ENCODE results near the gene FGF12.

FGF12 gene

DNA sequence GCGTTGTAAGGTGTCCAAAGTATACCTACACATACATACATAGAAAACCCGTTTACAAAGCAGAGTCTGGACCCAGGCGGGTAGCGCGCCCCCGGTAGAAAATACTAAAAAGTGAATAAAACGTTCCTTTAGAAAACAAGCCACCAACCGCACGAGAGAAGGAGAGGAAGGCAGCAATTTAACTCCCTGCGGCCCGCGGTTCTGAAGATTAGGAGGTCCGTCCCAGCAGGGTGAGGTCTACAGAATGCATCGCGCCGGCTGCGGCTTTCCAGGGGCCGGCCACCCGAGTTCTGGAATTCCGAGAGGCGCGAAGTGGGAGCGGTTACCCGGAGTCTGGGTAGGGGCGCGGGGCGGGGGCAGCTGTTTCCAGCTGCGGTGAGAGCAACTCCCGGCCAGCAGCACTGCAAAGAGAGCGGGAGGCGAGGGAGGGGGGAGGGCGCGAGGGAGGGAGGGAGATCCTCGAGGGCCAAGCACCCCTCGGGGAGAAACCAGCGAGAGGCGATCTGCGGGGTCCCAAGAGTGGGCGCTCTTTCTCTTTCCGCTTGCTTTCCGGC lies 318.6 kb downstream of the FGF12 start:
- DNase-seq, result no peak

DNA sequence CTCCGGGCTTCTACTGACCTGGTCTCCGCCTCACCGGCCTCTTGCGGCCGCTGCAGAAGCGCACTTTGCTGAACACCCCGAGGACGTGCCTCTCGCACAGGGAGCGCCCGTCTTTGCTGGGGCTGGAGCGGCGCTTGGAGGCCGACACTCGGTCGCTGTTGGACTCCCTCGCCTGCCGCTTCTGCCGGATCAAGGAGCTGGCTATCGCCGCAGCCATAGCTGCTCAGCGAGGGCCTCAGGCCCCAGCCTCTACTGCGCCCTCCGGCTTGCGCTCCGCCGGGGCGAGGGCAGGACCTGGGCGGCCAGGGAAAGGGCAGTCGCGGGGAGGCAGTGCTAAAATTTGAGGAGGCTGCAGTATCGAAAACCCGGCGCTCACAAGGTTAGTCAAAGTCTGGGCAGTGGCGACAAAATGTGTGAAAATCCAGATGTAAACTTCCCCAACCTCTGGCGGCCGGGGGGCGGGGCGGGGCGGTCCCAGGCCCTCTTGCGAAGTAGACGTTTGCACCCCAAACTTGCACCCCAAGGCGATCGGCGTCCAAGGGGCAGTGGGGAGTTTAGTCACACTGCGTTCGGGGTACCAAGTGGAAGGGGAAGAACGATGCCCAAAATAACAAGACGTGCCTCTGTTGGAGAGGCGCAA lies 319.2 kb downstream of the FGF12 start:
- DNase-seq, result no peak

DNA sequence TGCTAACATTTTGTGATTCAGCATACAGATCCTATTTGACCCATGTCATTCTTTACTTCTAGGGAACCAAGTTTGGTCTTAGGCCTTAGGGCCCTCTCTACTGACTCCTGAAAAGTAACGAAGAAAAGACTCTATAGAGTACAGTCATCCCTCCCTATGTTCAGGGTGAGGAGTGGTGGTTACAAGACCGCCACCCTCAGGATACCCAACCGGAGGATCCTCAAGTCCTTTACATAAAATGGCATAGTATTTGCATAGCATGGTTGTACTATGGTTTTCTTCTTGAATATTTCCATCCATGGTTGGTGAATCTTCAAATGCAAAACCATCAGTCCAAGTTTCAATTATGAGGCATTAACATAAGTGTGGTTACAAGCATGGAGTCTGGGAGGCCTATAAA lies 327.6 kb downstream of the FGF12 start:
- no peak for DNase-seq

DNA sequence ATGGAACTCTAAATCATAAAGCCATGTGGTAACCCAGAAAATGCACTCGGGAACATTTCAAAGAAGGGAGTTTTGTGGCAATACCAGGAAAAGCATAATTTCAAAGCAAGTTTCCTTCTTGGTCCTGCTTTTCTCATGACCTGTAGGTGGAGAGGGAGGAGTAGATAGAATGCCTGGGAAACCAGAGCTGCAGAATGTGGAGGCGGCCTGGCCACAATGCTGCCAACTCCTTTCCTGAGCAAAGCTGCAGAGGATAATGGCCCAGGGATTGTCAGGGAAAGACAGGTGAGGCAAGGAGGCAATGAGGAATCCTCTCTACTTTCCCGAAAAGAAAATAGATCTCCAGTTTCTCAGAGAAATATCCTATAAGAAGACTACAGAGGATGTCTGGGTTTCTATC lies 330.3 kb downstream of the FGF12 start:
- no peak for DNase-seq

DNA sequence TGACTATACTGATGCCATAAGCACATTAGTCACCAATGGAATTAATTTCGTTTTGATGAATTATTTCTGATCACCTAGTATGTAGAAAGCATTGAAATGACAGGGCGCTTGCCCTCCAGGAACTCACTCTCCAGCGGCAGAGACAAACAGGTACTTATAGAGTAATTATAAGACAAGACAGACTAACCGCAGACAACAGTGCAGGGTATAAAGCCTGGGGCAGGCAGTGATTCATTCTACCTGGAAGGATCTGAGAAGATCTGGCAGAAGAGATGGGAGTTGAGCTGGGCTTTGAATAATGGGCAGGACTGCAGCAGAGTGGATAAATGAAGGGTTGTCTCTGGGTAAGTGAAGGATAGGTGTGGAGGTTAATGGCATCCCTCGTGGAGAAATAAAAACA lies 331.8 kb downstream of the FGF12 start:
- DNase-seq, result no peak

DNA sequence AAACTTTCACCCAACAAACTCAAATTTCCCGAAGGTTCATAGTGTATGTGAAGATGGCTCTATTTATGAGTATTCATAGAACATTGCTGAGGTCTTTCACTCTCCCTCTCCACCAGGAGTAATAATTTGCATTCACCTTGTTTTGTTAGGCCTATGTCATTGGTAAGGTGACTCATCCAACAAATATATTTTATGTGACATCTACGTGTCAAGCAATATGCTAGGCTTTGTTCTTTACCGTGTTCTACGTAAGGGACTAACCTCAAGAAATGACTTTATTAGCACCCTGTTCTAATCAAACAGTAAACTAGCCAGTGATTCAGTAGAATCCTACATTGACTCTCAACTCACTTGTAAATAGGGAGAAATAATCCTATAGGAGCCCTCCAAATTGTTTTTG lies 334.4 kb downstream of the FGF12 start:
- DNase-seq, result no peak

DNA sequence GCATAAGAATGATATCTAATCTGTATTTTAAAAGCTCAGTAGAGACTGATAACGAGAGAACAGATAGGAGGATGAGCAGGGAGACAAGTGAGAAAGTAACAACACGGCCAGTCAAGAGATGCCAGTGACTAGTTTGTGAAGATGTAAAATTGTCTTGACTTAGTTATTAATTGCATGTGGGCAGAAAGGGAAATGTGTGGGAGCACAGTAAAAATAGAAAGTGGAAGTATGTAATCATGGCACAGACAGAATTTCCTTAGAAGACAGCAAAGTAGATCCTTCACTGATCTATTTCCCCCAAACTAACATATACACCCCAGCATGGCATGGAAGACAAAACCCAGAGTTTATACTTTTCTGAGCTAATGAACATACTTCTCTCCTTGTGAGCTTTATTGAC lies 344.5 kb downstream of the FGF12 start:
- DNase-seq, result no peak

DNA sequence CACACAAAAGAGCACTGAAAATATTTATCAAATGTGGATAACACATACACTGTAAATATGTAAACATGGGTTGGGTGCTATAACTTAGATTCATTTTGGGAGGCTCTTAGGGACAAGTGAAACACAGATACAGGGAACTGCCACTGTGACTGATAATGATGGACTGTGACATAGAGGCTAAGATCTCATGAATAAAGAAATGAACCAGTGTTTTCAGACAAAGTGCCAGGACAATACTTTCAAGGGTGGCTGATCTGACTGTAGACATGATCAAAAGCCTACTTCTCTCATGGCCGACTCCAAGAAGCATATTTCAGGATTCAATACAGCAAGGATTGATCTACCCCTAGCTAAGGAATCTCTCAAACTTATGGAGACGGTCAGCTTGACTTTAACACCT lies 353.8 kb downstream of the FGF12 start:
- no peak for DNase-seq

DNA sequence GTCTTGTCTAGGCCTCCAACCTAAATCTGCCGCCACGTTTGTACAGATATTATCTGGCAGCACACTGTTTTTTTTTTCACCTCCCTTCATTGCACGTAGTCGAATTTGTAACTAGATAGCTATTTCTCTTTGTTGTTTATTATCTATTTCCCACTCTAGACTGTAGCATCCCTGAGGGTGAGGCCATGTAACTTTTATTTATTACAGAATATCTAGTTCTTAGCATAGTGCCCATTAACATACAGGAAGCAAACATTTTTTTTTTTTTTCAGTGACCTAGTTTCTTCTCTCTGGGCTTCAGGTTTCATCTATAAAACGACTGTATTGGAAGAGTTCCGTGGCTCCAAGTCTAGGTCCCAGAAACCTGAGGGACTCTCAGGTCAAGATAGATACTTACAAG lies 354.3 kb downstream of the FGF12 start:
- no peak for DNase-seq

DNA sequence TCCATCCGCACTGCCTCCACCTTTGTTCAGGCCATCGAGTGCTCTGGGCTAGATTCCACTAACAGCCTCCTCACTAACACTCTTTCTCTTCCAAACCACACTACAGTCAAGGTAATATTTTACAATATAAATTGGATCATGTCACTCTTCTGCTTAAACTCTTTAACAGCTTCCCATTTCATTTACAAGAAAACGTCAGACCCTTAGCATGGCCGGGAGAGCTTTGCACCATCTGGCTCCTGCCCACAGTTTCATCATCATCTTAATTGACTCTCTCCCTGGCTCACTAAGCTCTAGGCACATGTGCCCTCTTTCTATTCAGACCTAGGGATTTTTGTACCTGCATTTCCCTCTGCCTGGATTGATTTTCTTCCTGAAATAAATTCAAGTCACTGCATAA lies 354.7 kb downstream of the FGF12 start:
- DNase-seq, result no peak

DNA sequence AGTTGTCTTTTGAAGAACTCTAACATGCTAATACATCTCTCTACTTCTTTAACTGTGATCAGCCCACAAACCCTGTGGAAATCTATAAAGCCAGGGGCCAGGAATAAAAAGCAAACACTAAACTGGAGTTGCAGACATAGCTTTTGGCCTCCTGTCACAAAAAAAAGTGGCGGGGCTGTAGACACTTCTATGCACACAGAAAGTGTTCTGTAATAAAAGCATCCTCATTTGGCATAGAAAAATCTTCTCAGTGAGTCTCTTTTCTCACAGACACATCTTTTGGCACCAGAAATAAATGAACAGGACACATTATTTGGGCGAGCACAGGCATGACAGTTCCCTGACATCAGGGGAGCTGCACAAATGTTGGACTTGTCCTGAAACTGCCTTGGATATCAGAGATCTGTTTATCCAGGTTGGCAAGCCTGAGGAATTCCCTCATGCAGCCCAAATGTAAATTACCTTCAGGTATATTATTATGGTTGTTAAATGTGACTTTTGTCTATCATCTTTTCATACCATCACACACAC lies 355.4 kb downstream of the FGF12 start:
- DNase-seq, result no peak

DNA sequence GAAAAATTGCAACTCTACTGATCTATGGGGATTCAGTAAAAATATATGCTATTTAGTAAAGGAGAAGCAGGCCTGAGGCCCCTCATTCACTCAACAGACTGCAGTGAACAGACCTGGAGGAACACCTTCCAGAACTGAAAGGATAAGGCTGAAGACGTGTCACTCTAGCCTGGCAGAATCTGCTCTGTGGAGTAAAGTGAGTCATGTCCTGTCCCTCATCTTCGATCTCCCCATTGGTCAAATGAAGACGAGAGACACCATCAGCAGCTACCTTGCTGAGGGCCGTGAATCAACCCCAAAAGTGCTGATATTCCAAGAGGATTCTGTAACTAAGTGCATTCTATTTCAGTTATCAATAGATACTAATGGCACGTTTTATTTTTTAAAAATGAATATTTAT lies 359.7 kb downstream of the FGF12 start:
- no peak for DNase-seq

DNA sequence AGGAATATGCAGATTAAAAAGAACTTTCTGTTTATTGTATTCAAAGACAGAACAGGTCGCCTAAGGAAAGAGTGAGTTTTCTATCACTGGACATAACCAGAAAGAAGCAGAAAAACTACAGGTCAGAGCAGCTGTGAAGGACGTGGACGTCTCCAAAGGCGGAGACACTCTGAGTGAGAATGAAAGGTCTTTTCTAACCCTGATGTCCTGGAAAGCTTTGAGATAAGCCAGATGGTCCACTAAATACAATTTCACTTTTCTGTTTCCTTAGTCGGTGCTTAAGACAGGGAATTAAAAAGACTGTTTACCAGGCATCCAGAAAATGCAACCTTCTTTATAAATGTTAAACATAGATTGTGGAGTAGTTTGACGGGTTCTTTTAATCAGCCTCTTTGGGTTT lies 360.4 kb downstream of the FGF12 start:
- DNase-seq, result no peak

DNA sequence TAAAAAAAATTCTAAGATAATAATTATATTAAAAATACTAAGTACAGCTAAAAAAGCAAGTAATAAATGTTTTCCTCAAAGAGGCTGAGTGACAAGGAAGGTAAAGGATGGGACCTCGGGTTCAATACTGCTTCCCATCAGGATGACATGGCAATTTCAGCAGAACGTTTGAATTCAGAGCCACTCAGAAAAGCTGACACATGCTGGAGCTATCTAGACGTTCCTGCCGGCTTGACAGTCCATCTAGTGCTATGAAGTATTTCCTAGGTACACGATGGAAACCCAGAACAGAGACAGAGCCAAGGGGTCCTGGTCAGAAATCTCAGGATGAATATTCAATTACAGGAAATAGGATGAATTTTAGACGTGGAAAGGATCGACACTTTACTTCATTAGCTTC lies 361.8 kb downstream of the FGF12 start:
- DNase-seq, result no peak

DNA sequence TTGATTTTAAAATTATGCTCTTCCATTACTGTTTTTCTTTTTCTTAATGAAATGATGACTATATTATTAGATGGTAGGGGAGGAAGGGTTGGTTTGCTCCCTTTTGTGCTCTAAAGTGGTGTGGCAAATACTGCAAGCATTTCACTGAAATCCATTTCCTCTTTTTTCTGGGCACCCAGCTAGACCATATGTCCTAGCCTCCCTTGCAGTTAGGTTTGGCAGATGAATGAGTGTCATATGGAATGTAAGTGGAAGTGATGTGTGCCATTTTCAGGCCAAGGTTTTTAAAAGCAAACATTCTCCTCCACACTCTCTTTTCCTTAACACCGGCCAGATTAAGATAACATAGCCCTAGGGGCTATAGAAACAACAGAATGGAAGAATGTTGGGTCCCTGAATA lies 363.0 kb downstream of the FGF12 start:
- no peak for DNase-seq

DNA sequence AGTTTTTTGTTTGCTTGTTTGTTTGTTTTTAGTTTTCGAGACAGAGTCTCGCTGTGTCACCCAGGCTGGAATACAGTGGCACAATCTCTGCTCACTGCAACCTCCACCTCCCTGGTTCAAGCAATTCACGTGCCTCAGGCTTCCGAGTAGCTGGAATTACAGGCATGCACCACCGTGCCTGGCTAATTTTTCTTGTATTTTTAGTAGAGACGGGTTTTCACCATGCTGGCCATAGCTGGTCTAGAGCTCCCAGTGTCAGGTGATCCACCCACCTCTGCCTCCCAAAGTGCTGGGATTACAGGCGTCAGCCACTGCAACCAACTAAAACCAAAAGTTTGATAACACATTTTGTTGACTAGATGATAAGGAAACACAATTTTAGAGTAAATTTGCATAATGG lies 372.7 kb downstream of the FGF12 start:
- no peak for DNase-seq

DNA sequence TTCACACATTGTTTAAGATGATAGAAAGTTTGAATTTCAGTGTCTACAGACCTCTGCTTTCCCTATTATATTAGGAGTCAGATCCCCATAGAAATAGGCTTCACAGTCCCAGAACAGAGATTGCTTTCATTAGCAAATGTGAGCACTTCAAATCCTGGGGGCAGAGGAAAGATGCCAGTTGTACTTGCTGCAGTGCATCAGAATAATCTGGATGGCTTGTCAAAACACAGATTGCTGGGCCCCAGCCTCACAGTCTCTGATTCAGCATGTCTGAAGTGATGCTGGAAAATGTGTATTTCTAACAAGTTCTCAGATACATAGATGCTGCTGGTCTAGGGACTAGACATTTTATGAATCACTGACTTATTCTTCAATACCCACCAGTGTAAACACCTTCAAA lies 375.2 kb downstream of the FGF12 start:
- no peak for DNase-seq

DNA sequence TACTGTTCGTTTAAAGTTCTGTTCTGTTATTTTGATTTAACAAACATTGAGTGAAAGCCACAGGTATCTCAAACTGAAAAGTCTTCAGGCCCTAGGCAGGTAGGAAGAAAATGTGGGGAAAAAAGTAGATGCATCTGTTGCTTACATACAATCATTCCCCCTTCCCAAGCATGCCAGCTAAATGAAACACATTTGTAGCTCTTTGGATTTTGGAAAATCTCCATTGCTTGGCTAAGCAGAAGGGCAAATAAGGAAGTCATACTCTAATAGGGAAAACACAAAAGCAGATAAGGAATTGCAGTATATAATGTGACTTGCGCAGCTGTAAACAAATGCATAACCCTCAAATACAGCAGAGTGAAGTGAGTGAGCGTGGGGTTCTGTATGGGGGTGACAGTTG lies 375.9 kb downstream of the FGF12 start:
- no peak for DNase-seq

DNA sequence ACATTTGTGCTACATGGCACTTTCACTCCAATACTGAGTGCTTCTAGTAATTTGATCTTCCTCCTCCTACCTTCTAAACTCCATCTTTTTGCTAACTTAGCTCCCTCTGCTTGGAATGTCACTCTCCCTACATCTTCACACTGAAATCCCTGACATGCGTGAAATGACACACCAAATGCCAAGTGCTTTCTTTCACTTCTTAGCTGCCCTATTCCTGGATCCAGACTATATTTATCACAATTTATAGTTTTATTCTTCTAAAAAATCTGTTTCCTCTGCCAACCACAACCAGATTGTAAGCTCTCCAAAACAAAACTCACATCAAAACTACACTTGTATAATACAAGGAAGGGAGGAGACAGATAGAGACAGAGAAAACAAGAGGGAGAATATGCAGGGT lies 387.3 kb downstream of the FGF12 start:
- no peak for DNase-seq

DNA sequence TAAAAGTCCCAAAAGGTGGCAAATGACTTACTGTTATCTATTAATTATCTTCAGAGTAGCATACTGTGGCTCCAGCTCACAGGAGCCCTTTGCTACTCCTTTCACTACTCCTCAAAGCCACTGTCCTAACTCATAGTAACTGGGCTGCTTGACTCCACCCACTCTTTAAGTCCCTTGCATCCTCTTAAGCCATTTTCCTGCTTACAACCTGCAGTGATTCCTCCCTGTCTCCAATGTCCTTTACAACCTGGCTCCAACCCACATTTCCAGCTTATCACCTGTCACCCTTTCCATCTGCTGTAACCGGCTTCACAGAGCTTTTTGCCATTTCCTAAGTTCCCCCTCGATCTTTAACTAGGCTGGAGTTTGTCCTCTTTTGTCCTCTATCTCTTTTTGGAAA lies 388.1 kb downstream of the FGF12 start:
- no peak for DNase-seq

DNA sequence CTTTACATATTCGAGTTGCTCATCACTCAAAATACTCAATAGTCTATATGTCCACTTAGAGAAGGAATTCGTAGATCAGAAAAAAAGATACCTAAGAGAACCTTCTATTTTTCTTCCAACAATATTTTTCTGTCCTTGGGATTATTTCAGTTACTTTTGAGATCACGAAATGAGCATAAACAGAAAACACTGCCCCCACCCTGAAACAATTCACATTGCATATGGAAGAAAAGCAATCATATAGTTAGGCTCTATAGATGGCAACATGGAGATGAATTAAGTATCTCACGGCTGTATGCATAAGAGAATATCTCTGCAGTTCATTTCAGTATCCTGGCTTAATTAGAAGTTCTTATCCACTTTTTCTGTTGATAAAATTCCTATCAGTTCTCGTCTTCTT lies 391.1 kb downstream of the FGF12 start:
- DNase-seq, result no peak

DNA sequence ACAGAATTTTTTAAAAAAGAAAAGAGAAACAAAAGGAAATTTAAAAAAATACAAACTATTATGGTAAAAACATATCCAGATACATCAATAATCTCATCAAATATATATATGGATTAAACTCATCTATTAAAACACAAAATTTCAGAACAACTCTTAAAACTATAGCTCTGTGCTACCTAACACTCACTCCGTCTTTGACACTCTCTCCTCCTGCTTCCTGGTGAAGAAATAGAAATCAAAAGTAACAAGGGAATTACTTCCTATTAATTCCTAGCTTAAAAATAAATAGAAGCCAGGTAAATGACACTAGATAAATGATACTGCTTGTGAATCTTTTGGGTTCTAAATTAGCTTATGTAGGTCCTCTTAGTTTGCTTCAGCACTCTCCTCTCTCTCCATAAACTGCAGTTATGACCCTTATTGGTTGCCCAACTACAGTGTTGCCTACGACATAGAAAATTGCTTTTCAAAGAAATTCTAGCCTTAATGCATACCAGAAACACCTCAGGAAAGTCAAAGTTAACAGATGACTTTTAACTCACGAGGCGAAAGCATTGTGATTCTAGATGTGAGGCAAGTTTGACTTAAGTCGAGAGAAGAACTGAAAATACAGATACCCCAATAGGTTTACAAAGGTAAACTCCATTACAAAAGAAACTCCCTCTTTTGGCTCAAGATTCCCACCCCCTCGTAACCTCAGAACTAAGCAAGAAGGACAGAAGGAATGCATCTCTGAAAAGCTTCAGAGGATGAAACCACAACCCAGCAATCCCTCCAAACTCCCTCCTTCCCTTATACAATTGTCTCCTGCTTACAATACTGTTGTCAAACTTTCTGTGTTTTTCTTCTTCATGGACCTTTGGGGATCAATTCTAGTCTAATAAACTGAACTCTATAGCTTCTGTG lies 394.7 kb downstream of the FGF12 start:
- no peak for DNase-seq

DNA sequence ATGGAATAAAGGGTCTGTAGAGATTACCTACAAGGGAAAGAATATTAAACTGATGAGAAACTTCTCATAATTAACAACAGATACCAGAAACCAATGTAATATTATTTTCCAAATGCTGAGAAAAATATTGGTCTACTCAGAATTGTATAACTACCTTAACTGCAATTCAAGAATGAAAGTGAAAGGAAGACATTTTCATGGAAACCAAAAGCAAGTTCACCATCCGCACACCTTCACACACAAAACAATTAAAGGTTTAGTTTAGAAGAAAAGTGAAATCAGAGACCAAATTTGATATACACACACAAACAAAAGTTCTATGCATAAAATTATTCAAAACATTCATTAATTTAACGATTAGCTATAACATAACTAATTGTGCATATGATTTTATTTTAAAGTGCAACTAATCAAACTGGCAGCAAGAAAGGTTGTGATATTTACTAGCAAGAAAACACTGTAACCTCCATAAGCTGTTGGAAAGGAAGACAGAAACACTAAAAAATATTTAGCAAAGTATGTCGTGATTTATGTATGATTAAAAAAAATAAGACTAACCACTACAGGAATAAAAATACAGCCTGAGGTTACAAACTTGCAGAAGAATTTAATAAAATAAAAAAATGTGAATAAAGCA lies 395.5 kb downstream of the FGF12 start:
- DNase-seq, result no peak

DNA sequence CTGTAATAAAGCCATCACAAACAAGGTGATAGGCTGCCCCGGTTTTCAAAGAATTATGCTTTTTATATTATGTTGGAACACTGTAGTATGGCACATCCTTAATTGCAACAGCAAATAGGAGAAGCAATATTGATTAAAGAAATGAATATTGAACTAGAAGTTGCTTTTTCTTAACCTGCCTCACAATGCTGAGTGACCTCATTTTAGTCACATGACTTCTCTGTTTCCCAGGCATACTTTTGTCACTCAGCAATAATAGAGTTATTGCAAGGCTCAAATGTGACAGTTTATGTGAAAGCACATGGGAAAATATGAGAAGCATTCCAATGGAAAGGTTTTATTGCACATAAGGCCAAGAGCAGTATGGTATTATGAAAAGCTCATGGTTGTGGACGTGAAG lies 400.7 kb downstream of the FGF12 start:
- no peak for DNase-seq
